Measurements from ENCODE around the gene AR.

AR gene

DNA sequence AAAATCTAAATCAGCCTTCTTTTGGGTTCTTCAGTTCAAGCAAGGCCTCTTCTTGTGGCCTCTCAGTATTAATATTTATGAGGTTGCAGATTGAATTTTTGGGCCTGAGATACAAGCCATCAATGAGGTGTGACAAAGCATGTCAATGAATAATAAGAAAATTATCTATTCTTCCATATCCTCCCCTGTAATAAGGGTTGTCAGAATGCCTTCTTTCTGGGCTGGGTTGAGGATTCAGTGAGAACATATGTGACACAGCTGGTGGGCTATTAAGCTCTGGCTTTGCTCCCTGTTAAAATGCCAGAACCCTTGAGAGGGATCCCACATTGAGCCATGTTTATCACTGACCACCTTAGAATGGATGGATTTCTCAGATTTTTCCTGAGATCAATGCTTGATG lies 187.2 kb downstream of the AR start:
- no peak for DNase-seq

DNA sequence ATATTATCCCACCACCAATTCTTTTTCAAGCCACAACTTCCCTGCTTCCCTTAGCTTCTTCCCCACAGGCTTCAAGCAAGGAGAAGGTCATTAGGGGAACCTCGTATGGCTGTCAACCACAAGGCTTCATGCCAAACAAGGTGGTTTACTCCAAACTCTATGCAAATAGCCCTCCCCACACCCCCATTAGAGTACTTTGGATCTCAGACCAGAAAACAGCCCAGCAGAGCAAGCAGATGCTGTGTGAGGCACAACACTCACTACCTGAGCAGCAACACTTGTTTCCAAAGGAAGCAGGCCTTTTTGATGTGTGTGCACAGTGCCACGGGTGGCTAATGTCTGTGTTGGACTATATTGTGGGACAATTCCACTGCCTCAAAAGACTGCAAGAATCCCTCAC lies 189.0 kb downstream of the AR start:
- no peak for DNase-seq

DNA sequence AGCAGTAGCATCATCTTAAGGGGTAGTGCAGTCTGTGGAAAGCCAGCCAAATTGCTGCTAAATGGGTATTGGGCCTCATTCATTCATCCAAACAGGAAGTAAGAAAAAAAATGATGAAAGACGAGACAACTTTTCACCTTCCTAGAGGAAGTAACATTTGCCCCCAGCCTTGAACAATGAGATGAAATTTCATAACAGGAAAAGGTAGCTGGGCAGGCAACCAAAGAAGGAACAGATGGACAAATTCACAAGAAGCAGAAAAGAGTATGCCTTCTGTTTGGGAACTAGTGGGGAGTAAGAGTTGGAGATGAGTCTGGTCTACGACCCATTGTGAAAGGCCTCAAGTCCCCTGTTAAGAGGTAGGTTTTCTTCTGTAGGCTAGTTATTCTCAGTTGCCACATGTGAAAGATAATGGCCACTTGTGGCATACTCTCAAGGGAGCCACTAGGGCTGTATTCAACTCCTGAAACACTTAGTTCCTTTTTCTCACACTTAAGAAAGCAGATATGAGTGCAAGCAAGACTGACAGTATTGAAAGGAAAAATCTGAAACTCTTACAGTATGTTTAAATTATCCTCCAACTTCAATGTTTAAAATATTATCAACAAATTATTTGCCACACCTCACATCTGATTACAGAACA lies 190.4 kb downstream of the AR start:
- DNase-seq: no peak

DNA sequence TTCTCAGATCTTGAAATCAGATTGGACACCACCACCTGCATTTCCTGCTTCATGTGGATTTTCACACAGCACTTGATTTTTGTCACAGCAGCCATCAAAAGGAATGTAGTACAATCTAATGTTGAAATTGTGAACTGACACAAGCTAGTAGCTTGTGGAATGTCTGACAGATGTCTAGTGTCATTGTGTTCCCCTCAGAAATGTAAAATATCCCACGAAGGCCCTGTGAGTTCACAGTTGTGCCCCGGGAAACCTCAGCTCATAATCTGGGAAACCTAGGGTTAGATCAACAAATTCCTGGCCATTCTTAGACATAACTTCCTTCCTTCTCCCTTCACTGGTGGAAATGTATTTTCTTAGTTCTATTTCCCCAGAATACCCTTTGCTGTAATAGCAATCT lies 205.7 kb downstream of the AR start:
- DNase-seq: no peak

DNA sequence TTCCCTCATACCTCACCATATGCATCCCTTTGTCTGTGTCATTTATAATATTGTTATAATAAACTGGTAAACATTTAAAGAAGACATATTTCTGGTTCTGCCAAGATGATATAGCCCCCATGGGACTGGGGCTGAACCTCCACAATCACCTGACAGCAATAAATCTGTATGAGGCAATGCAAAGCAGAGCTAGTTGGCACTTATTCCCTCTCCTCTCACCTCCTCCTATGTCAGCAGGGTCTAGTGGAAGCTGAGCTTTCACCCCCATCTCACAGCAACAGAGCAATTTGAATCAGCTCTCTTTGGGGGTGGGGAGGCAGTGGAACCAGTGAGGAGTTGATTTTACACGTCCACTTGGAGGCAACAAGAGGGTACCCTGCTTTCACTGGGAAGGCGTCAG lies 206.9 kb downstream of the AR start:
- DNase-seq: no peak

DNA sequence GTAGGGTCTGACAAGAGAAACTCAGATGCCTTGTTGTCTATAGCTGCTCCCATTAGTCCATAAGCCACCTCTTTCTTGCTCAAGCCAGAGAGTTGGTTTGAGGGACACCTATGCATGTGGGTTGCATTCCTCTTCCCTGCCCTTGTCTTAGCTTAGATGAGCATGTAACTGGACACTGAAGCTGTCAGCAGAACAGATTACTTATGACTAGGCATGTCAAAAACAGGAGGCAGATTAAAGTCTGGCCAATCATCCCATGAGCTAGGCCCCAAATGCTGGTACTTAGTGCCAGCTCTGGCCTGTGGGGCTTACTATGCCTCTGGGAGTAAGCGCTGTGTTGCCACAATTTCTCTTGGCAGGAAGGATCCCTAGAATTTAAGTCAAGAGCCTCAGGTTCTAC lies 215.2 kb downstream of the AR start:
- DNase-seq: no peak

DNA sequence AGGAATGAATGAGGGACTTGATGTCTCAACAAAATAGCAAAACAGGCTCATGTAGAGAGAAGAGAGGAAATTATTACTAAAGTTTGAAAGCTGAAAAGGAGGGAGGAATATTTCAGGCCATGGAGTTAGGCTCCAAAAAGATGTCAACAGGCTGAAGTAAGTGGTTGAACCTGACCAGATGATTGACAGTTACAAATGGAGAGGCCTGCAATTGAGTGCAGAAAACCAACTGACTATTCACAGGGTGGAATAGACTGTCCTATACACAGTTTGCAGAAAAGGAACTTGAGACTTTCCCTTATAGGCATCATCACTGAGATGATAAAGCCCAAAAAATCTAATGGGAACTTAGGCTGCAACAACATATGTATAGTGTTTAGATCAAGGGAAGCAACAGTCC lies 233.3 kb downstream of the AR start:
- no peak for DNase-seq

DNA sequence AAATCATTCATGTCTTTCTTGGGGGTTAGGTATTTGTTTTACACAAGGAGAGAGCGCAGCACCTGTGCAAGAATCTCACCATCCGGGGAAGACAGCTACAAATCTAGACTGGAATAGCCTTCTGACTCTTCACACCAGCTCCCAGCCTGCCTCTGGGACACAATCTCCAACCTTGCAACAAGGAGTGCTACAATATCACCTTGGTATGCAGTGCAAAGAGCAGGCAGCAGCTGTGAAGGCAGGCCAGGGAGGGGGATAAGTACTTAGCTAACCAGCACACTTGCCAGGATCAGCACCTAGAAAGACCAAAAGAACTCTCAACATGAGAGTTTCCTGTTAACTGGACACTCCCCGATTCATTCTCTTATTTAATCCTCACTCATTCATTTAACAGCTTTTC lies 235.3 kb downstream of the AR start:
- DNase-seq: no peak

Data from NCI-H1436 (cell line).